KG1 (cell line): ENCODE results near the gene REXO1.

ENCODE experiments used
- DNase-seq: peaks from one replicate; lab custom pipeline; 2025; lab: John Stamatoyannopoulos, UW

REXO1 gene

DNA sequence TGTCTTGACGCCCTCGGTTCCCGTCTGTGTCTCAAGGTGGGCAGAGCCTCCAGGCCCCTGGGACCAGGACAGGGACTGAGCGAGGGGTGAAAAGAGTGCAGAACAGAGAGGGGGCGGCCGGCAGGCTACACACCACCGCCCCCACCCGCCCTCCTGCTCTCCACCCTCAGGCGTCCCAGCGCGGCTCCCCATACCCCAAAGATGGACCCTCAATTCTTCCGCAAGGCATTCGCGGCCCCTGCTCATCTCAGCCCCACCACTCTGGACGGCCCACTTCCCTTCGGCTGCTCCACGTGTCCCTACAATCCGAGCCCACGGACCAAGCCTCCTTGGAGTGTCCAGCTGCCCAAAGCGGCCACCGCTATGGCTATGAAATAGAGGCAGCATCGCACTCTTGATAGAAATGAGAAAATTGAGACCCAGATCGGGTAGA, 13.3 kb upstream of the REXO1 start:
- DNase-seq = no peak

DNA sequence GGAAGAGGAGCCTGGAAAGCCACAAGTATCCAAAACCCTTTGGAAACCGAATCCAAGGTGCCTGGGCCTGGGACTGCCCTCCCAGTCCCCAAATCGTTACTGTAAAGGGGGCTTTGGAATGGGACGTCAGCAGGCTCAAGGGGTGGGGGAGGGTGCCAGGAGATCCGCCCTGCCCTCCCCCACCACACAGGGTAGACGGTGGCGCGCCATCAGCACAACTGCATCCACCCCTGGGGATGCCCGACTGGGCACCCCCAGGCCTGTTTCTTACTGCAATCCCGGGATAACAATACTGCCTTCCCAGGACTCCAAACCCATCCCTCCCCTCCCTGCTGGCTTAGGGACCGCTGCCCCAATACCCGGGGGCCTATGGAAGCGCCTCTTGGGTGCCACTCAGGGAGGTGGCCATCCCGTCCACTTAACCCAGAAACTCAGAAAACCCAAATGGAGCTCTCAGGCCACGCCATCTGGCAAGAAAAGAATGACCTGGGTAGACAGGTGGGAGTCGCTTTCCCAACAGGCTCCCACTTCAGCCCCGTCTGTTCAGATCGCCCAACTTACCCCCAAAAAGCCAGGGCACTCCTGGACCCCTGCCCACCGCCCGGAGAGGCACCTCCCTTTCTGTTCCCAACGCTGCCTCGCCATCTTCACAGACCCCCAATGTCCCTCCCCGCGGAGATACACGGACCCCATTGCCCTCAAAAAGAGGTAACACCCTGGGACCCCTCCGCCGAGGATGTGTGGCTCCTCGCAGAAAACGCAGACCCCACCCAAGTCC, 12.7 kb upstream of the REXO1 start:
- no peak for DNase-seq

DNA sequence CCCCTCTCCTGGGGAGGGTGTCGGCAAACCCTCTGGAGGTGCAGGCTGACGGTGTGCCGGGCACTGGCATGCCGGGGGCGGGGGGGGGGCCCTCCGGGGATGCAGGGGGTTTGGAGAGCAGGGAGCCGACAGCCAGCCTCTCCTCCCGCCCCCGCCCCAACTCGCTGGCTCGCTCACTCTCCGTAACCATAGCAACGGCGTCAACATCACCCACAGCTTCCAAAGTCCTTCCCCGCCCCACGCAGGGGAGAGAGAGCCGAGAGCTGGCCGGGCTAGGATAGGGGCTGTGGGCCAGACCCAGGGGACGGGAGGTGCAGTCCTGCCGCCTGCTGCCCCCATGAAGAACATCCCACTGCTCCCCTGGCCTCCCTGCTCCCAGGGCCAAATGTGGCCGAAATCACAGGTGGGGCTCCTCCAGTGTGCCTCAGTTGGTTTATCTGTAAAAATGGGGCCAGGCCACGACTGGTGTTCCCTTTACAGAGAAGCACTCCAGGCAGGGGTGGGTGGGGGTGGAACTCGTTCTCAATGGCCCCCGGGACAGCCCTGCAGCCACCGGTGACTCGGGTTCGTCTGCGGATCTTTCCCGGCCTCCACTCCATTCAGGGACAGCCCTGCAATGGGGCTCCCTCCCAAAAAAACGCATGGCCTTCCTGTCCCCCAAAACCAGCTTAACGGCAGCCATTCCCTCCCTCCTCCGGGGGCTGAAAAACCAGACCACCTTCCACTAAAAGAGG, 11.9 kb upstream of the REXO1 start:
- DNase-seq = no peak

DNA sequence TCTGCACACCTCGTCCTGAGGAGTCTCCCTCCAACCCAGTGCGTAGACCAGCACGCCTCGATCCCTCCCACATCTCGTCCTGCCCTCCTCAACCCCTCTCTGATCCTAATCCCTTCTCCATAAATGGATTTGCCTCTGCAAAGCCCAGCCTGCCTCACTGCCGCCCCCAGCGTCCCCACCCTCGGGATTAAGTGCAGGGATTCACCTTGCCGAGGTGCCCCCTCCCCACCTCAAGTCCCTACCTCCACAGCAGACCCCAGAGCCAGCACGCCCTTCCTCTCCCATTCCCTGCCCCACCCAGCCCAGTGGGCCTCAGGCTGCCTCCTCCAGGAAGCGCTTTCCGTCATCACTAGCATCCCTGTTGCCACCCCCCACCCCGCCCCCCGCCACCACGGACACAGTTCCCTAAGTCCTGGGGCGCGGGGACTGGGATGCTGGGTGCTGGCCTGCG, 11.1 kb upstream of the REXO1 start:
- no peak for DNase-seq

DNA sequence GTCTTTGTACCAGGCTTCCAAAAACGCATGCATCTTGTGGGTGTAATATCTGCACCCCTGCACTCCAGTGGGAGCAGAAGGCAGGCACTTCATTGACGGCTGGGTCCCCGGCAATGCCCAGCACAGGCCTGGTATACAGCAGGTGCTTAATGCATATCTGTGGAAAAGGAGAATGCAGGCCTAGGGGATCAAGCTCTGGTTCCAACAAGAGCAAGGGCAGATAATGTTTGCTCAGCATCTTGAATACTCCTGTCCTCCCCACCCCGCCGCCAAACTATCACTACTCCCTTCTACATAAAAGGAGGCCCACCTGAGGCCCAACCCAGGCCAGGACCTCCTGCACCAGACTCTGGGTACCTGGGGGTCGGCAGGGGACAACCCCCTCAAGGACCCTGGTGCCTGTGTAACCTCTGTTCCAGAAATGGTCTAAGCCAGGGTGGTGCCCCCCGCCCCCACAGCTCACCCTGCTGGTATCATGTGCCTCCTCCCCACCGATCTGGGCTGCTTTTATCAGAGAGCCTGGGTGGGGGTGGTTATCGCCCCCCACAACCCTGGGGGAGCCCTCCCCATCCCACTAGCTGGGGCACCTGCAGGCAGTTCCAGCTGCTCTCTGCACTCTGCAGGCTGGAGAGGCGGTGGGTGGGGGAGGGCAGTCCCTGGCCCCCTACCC, 10.3 kb upstream of the REXO1 start:
- no peak for DNase-seq

DNA sequence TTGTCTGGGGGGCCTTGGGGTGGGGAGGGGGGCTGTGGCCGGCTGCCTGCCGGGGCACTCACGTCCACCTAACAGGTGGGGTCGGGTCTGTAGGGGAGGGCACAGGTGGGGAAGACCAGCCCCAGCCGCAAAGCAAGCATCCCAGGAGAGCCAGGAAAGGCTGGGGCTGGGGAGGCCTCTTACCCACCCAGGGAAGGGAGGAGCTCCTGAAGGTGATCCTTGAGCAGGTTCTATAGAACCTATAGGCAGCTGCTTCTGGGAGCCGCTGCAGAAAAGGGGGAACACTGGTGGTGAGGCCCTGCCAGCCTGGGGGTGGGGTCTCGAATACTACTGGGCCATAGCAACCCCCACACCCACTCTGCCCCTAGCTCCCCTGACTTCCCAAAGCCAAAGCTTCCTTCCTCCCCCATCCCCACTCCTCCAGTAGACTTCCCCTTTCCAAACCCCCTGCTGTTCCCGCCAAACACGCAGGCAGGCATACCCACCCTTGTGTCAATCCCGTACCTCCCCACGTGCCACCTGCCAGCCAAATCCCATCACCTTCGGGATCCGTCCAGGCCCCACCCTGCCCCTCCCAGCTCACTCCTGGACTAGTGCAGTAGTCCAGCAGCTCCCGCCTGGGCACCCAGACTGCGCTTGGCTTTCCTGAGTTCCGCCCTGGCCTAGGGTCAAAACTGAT, 9.5 kb upstream of the REXO1 start:
- no peak for DNase-seq

DNA sequence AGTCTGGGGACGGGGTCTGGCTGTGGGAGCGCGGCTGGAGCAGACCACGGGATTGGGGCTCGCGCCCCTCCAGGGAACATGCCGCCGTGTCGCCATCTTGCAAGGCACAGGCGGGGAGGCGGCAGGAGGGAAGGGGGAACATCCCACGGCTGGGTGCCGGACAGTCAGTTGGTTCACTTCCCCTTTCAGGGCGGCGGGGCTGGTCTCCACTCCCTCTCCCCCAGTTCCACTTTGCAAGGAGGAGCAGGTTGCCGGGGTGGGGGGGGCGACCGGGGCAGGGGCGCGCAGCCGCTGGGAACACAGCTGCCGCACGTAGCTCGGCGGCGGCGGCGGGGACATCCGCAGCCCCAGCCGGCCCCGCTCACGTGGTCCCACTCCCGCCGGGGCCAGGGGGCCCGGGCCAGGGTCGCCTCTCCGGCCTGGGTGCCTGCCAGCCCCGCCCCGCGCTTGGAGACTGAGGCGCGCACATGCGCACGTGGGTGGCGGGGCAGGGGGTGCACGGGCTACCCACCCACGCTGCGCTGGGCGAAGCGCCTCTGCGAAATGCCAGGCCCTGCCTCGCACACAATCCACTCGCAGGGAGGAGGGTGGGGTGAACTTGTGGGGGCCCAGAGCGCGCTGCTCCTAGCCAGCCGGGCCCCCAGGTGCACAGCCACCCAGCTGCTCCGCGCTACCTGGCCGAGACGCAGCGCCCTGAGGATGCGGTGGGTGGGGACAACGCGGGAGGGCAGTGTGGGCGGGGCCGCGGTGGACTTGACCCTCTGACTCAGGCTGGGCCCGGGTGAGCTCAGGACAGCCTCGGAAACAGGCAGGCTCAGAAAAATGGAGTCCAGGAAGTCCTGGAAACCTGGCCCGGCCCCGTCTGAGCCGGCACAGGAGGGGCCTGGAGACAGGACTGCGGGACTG, 8.7 kb upstream of the REXO1 start:
- peak; percentile 66 for DNase-seq

DNA sequence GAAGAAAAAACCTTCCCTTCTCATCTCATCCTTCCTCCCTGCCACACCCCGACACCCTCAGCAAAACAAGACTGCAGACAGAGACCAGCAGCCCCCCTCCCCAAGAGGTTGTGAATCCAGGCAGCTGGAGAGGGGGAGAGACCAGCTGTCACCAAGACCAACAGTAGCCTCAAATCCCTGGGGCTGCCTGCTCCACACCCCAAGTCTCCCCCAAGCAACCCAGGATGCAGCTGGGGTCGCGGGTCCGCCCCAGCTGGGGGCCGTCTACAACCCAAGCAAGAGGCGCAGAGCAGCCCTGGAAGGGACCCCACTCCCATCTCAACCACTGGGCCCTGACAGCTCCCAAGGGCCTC, 8.0 kb upstream of the REXO1 start:
- DNase-seq = no peak

DNA sequence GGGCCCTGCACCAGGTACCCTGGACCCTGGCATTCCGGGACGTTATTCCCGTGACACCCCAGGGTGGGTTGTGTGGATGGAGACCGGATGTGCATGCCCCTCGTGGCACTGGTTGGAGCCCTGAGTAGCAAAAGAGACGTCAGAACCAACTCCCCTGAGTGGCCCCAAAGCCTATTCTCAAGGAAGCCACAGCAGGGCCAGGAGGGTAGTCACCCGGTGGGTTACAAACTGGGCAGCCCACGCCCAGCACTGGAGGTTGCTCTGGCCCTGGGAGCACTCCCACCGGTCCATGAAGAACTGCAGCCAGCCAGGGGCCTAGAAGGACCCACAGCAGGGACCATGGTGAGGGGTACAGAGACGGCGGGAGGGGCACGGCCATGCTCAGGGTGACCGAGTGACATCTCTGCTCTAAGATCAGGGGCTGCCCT, 7.6 kb upstream of the REXO1 start:
- no peak for DNase-seq

DNA sequence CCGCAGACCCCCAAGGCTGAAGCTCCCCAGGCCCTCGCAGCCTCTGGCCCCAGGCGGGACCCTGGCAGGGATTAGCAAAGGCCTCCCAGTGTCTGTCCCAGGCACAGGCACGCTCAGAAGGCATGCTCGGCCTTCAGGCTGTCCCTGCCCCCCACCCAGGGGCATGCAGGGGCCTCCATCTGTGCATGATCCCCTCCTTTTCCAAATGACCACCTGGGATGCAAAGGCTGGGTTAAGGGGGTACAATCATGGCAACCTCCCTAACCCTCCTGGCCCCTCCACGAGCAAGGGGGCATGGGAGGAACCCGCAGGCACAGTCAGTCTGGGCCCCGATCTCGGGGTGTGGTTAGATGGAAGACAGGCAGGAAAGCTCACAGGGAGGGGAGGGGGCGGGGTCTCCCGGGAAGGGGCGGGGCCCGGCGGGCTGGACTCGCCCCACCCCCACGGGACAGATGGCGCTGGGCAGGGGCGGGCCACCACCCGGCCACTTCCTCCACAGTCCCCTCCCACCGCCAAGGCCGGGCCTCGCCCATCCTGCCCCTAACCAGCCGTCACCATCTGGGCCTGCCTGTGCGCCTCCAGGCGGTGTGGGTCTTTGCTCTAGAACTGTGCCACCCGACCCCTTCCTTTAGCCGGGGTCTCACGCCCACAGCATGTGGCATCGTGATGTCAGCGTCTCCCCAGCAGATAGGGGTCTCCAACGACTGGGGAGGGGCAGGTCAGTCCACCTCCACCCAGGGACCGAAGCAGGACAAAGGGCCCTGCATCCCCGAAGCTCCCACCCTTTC, 7.0 kb upstream of the REXO1 start:
- peak; percentile 76 for DNase-seq

DNA sequence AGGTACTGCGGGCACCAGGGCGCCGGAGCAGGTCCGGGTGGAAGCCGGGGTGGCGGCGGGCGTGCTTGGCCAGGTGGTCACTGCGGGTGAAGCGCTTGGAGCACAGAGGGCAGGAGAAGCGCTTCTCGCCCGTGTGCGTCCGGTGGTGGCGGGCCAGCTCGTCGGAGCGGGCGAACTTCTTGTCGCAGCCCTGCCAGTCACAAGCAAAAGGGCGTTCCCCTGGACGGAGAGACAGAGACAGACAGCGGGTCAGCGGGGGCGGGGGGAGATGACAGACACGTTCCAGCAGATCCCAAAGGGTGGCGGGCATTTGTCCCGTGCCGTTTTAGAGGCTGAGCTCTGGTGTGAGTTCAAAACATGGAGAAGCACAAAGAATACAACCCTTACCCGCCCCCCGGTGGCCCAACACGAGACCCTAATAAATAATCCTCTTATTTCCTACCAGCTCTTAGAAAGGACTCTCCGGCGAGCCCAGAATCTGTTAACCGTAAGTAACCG, 6.3 kb upstream of the REXO1 start:
- DNase-seq = no peak

DNA sequence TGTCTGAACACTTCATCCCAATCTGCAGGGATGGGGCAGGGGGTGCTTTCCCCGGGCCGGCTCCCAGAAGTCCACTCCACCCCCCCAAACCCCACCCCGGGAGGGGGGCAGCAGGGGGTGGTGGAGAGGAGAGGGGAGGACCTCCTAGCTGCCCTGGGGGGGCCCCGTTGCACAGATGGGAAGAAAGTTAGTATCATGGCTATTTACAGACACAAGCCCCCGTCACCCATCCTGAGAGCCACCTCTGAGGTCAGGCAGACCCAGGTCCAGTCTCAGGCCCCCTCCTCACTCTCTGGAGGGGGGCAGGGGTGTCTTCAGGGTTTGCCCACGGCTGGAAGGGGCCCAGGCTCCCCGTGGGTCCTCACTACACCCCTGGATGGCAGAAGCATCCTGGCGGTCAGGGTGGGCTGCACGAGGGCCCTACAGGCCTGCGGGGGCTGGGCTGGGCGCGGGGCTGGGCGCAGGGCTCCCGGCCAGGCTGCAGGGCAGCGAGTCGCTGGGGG, 5.8 kb upstream of the REXO1 start:
- no peak for DNase-seq

DNA sequence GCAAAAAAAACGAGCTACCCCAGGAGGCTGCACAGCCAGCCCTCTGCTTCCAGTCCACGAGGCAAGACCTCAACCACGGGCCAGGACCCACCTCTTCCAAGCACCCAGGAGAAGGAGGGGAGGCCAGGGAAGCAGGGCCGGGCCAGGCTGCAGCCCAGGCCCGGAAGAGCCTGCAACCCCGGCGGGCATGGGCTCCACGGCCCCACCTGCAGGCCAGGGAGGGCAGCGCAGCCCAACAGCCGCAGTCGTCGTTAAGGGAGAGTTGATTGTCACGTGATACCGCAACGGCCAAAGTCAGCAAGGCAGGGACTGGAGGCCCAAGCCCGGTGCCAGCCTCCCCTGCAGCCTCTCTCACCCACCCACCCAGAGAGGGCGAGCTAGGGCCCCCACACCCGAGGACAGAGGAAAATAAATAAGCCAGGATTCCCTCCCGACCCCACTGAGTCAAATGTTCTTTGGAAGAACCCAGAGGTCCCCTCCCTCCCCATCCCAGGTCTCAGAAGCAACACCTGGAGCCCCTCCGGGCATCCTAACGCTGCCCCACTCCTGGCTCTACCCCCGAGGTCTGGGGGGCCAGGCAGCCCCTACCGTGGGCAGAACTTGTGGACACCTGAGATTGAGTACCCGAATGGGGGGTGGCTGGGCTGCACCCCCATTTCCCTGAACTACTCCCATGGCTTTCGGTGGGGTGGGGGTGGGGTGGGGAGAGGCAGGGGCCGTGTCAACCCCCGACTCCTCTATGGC, 5.2 kb upstream of the REXO1 start:
- DNase-seq = peak; percentile 56

DNA sequence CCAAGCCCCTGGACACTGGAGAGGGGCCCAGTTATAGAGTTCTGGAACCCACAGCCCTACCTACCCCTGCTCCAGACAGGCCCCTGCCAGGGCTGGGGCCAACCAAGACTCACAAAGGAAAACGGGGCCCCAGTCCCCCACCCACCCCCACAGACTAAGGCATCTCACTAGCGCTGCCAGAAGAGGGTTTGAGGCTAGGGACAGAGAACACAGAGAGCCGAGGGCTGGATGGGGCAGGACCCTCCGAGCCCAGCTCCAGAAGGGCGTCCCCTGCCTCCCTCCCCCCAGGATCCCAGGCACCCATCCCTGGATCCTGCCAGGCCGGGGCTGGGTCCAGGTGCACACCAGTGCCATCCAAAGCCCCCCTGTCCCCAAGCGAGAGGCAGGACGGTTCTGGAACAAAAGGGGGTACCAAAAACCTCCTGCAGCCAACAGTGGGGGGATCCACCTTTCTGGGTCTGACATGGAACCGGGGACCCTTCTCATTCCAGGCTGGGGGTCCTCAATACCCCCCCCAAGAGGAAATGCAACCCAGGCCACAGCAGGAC, 4.4 kb upstream of the REXO1 start:
- DNase-seq = no peak

DNA sequence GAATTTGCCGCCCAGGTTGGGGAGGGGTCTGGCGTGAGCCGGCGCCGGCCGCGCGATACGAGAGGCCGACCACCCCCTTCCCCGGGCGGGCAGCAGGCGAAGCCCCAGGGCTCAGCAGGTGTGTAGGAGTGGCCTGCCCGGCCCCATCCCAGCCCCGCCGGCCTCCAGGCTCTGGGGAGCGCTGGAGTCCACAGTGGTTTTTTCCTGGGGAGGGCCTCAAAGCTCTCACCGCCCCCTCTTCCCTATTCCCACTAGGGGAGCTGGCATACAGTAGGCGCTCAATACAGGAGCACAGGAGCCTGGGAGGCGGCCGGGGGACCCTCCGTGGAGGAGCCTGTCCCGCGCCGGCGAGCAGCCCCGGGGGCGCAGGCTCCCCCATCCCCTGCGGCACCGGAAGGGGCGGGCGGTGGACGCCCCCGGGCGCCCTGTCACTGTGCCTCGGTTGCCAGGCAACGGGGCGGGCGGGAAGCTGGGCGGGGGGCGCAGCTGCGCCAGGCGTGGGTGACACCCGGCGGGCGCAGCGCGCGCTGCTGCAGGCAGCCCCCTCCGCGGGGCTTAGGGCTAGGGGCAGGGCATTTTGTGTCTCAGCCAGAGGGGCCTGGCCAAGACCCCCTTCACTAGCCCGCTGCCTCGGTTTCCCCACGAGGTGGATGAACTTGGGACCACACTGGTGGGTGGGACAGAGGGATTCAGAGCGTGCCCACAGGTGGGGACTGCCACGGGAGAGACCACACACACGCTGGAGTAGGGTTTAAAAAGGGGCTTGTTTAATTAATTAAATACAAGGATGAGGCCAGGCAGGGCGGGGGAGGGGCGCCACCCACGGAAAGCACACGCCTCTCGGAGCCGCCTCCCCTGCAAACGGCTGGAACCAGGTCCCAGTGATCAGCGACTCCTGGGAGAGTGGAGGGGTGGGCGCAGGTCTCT, 3.6 kb upstream of the REXO1 start:
- no peak for DNase-seq

DNA sequence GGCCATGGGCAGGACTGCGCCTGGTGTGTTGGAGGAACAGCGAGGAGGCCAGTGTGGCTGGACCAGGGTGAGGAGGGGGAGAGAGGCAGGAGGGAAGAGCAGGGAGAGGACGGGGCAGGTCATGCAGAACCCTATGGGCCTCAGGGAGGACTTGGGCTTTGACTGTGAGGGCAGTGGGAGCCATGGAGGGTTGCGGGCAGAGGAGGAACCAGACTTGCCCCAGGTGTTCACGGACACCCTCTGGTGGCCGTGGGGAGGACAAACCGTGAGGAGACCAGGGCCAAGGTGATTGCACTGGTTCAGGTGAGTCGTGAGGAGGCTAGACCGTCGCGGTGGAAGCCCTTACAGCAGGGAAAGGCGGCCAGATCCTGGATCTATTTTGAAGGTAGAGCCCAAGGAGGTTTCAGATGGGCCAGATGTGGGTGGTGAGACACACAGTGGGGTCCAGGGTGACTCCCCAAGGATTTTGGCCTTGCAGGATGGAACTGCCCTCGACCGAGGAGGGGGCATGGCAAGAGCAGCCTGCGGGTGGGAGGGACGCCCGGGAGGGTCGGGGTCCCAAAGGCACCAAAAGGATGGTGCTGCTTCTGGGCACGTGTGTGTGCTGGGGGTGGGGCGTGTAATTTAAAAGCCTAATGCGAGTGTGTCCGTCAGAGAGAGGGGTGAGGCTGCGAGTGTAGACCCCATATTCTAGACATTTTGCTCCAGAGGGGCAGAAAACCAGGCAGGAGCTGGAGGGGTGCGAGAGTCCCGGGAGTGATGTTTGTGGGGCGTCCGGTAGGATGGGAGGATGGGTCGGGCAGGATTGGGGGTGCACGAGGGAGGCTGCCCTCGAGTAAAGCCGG, 2.7 kb upstream of the REXO1 start:
- no peak for DNase-seq

DNA sequence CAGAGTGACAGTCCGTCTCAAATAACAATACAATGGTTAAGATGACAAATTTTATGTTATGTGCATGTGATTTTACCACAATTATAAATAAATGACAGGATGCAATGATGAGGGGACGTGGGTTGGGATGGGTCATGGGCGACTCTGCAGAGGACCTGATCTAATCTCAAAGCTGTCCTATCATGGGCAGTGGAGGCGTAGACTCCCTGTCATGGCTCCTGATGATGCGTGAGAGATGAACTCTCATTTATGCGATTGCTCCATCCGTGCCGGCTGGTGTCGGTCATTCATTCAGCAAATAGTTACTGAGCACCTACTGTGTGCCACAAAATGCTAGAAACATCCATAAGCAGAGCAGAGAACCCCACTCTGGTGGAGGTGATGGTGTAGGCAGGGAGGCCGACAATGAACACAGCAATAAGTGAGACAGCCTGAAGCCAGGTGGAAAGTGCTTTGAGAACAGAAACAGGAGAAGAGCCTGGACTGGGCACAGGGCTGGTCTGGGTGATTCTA, 1.7 kb upstream of the REXO1 start:
- DNase-seq = no peak
